ENCODE data around the gene UEVLD.

- TF ChIP-seq POLR2A (IDR thresholded peaks at IDR 0.05): no peak
- TF ChIP-seq CTCF (IDR thresholded peaks at IDR 0.05 in 8 of 11, conservative IDR thresholded peaks at IDR 0.05 in 3 of 11): no peak
These were observed 44.3 kb upstream of the UEVLD start for GRCh38 chr11:18632841-18633240.

Data from spleen (tissue), 7 donors.